Thymus (tissue), 2 donors: ENCODE measurements around the gene GAS2L1. TPM values are rescaled to one million over a fixed set of nuclear protein-coding genes. Genes with fewer than 3 reads are reported as not detected.

Experiments
- polyA plus RNA-seq: library from polyadenylated mRNA; stranded (reverse); fragments of 200-250 nt; gene quantifications from one replicate; pipeline ENCODE4 v1.2.3, GENCODE V29; 2013
- total RNA-seq: library from RNA; stranded (reverse); fragments of 120-200 nt; gene quantifications from one replicate; pipeline ENCODE4 v1.2.4, GENCODE V29; 2013
- donor health status: healthy.

The GAS2L1 gene
- total and polyA plus RNA-seq, 2 donors: 0.80 to 6.0 TPM

Other genes with a start within 250 kb of the GAS2L1 start
- 1.7 TPM for gene C22orf31, start 244.8 kb upstream of the GAS2L1 start, total RNA-seq
- 0.80 TPM for gene C22orf31, start 244.8 kb upstream of the GAS2L1 start, polyA plus RNA-seq
- gene KREMEN1, start 233.6 kb upstream of the GAS2L1 start, total RNA-seq: 10.7 TPM
- 14.2 TPM for gene KREMEN1, start 233.6 kb upstream of the GAS2L1 start, polyA plus RNA-seq
- gene EMID1, start 100.8 kb upstream of the GAS2L1 start, total RNA-seq: 4.7 TPM
- gene EMID1, start 100.8 kb upstream of the GAS2L1 start, polyA plus RNA-seq: 9.9 TPM
- gene RHBDD3, start 38.7 kb upstream of the GAS2L1 start, total RNA-seq: 22.6 TPM
- gene RHBDD3, start 38.7 kb upstream of the GAS2L1 start, polyA plus RNA-seq: 31.1 TPM
- 236 TPM for gene EWSR1, start 38.4 kb upstream of the GAS2L1 start, total RNA-seq
- 175 TPM for gene EWSR1, start 38.4 kb upstream of the GAS2L1 start, polyA plus RNA-seq
- 0.47 TPM for gene RASL10A, start 9.0 kb downstream of the GAS2L1 start, total RNA-seq
- 7.8 TPM for gene RASL10A, start 9.0 kb downstream of the GAS2L1 start, polyA plus RNA-seq
- 33.0 TPM for gene AP1B1, start 81.9 kb downstream of the GAS2L1 start, total RNA-seq
- gene AP1B1, start 81.9 kb downstream of the GAS2L1 start, polyA plus RNA-seq: 33.2 TPM
- gene RFPL1, start 131.9 kb downstream of the GAS2L1 start, total RNA-seq: 0.05 TPM
- gene RFPL1, start 131.9 kb downstream of the GAS2L1 start, polyA plus RNA-seq: 0.05 TPM
- 0.99 TPM for gene NEFH, start 173.6 kb downstream of the GAS2L1 start, total RNA-seq
- 0.62 TPM for gene NEFH, start 173.6 kb downstream of the GAS2L1 start, polyA plus RNA-seq
- gene THOC5, start 247.1 kb downstream of the GAS2L1 start, total RNA-seq: 31.4 TPM
- gene THOC5, start 247.1 kb downstream of the GAS2L1 start, polyA plus RNA-seq: 15.8 TPM